Activated B cell treated with CpG ODN at 0.5 μM for 24 hours (primary cell): ENCODE data around the gene PLCH2. TPM values are rescaled to one million over a fixed set of nuclear protein-coding genes. Genes with fewer than 3 reads are reported as not detected.

Experiments
- ATAC-seq: fragments of 200-7000 bp; cut with Tn5 transposase; one replicate; pipeline ENCODE4 v1.10.0; 2021; ENCODE audit warnings: low read depth, mild to moderate bottlenecking, moderate library complexity
- CTCF ChIA-PET: fragments of 350-600 bp; sonication (Branson Sonifier 250); formaldehyde crosslinking; loops from one replicate; lab custom pipeline; 2021; ENCODE audit warnings: antibody characterized with exemption; lab: Charles Lee
- POLR2A ChIA-PET: fragments of 350-600 bp; sonication (Branson Sonifier 250); formaldehyde crosslinking; loops from one replicate; lab custom pipeline; 2021; ENCODE audit warnings: antibody characterized with exemption; lab: Charles Lee
- DNase-seq: peaks from one replicate; pipeline ENCODE4 v3.0.0; 2022
- H3K27ac Mint-ChIP-seq: one replicate; pipeline ENCODE4 v1.8.0; 2020; ENCODE audit warnings: mixed read lengths
- H3K27me3 Mint-ChIP-seq: one replicate; pipeline ENCODE4 v1.8.0; 2021; ENCODE audit warnings: mixed read lengths
- H3K36me3 Mint-ChIP-seq: one replicate; pipeline ENCODE4 v1.8.0; 2021; ENCODE audit warnings: low read depth, mixed read lengths
- H3K4me1 Mint-ChIP-seq: one replicate; pipeline ENCODE4 v1.8.0; 2021; ENCODE audit warnings: mixed read lengths
- H3K4me3 Mint-ChIP-seq: one replicate; pipeline ENCODE4 v1.8.0; 2020; ENCODE audit warnings: mild to moderate bottlenecking, mixed read lengths
- H3K9me3 Mint-ChIP-seq: one replicate; pipeline ENCODE4 v1.8.0; 2020; ENCODE audit warnings: mixed read lengths
- intact Hi-C: fragments of 100-400 bp; cut with micrococcal nuclease; formaldehyde crosslinking; loops from one replicate; pipeline ENCODE4 v1.15.1; 2024
- total RNA-seq: library from RNA; stranded (reverse); gene quantifications from 2 replicates; pipeline ENCODE4 v1.2.3, GENCODE V29; 2022
- TF ChIP-seq, protein P1 (sequence below): fragments of 200-600 bp; IDR thresholded peaks from one replicate; pipeline ENCODE4 v1.8.0; 2022; ENCODE audit warnings: antibody characterized with exemption, mild to moderate bottlenecking

Gene PLCH2
- total RNA-seq, 1 donor from 2014 or later, result 6.1 TPM

DNA sequence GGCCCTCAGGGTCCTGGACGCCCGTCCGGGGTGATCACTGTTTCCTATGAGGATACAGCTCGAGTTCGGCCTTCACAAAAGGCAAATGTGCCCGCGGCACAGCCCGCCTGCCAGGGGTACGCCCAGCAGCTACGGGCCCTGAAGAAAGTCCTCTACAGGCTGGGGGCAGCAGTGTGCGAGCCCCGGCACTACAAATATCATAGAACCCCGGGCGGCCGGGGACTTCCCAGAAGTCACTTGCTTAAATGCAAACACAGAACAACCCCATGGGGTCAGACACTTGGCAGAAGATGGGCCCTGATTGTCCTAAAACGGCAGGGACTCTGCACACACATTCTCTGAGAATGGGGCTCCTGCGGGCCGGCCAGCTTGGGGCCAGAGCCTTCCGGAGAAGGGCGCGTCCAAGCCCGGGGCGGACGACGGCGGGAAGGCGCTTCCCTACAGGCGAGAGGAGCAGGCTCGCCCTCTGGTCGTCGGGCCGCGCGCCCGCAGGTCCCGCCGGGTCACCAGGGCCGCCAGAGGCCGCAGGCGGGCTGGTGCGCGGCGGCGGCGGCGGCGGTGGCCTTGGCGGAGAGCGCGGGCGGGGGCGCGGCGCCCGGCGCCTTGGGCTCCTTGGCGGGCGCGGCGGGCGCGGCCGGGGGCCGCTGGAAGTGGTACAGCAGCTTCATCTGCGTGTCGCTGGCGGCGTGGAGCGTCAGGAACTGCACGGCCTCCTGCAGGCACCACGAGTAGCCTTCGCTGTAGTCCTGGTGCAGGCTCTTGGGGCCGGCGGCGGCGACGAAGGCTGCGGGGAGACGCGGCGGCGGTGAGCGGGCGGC is 53.1 kb downstream of the PLCH2 start:
- POLR2A ChIA-PET, result interaction anchor here (0.6 to 6.7 kb wide), 7 partner anchors 17 to 335 kb away, joined by 3 to 114 read pairs (median 3); partner anchors contain the start of genes FAAP20, PRXL2B and TNFRSF14
- H3K4me1 Mint-ChIP-seq, result peaks cover 32% of the 10 kb centered on the region
- intact Hi-C loops, result no loop called here
- peak overlapping the region; percentile 84 for H3K4me3 Mint-ChIP-seq
- CTCF ChIA-PET, result interaction anchor here (1.1 to 1.7 kb wide), 3 partner anchors 18 to 57 kb away, joined by 3 to 9 read pairs (median 8); partner anchors contain the start of gene PRXL2B
- H3K27ac Mint-ChIP-seq, result no peak overlapping the region
- peaks cover 5% of the 10 kb centered on the region for H3K36me3 Mint-ChIP-seq
- ATAC-seq (peak; percentile 21), DNase-seq (peak; percentile 53)
- peaks cover 18% of the 10 kb centered on the region for H3K27me3 Mint-ChIP-seq
- TF ChIP-seq, protein P1, sequence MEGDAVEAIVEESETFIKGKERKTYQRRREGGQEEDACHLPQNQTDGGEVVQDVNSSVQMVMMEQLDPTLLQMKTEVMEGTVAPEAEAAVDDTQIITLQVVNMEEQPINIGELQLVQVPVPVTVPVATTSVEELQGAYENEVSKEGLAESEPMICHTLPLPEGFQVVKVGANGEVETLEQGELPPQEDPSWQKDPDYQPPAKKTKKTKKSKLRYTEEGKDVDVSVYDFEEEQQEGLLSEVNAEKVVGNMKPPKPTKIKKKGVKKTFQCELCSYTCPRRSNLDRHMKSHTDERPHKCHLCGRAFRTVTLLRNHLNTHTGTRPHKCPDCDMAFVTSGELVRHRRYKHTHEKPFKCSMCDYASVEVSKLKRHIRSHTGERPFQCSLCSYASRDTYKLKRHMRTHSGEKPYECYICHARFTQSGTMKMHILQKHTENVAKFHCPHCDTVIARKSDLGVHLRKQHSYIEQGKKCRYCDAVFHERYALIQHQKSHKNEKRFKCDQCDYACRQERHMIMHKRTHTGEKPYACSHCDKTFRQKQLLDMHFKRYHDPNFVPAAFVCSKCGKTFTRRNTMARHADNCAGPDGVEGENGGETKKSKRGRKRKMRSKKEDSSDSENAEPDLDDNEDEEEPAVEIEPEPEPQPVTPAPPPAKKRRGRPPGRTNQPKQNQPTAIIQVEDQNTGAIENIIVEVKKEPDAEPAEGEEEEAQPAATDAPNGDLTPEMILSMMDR, result no peak
- no peaks in the 10 kb centered on the region for H3K9me3 Mint-ChIP-seq

DNA sequence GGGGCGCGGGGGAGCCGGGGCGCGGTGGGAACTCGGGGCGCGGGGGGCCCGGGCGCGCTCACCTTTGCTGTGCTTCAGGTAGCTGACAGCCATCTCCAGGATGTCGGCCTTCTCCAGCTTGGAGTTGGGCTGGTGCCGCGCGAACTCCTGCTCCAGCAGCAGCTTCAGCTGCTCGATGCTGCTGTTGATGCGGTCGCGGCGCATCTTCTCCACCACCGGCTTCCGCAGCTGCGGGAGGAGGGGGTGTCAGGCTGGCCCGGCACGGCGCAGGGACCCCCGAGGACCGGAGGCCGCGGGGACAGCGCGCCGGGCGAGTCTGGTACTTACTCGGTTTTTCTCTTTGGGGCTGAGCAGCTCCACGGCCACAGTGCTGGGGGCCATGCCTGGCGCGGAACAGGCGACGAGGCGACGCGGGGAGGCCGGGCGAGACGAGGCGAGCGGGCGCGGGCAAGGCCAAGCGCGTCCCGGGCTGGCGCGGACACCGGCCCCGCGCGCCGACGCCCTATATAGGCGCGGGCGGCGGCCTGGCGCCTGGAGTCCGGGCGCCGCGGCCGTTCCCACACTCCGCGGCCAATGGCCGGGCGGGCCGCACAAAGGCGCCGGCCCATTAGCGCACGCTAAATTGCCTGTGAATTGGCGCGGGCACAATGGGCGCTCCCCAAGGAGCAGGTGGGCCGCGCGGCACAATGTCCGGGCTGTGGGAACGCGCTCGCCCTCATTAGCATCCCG is 53.9 kb downstream of the PLCH2 start, which contains the start of gene HES5:
Gene HES5, minus strand, starts transcription at position 480 of the 729 bp plus-strand sequence. Its CDS starts 99 bp downstream, at position 381.
- Mint-ChIP-seq H3K4me3 (peak within 1 kb of the TSS; percentile 84), H3K4me1 (peaks cover 25% of the 10 kb centered on the region), H3K36me3 (peaks cover 5% of the 10 kb centered on the region), H3K9me3 (no peaks in the 10 kb centered on the region), H3K27ac (no peak within 1 kb of the TSS), H3K27me3 (peaks cover 18% of the 10 kb centered on the region)
- ChIA-PET POLR2A (interaction anchor here (0.7 to 6.7 kb wide), 6 partner anchors 16 to 335 kb away, joined by 3 to 114 read pairs (median 5); partner anchors contain the start of genes PRXL2B and TNFRSF14), CTCF (interaction anchor here (1.4 to 1.7 kb wide), 2 partner anchors 18 to 56 kb away, joined by 8 to 9 read pairs; partner anchors contain the start of gene PRXL2B)
- intact Hi-C loops, result no loop called here
- ATAC-seq (no peak), DNase-seq (no peak)
- TF ChIP-seq, protein P1, result no peak

DNA sequence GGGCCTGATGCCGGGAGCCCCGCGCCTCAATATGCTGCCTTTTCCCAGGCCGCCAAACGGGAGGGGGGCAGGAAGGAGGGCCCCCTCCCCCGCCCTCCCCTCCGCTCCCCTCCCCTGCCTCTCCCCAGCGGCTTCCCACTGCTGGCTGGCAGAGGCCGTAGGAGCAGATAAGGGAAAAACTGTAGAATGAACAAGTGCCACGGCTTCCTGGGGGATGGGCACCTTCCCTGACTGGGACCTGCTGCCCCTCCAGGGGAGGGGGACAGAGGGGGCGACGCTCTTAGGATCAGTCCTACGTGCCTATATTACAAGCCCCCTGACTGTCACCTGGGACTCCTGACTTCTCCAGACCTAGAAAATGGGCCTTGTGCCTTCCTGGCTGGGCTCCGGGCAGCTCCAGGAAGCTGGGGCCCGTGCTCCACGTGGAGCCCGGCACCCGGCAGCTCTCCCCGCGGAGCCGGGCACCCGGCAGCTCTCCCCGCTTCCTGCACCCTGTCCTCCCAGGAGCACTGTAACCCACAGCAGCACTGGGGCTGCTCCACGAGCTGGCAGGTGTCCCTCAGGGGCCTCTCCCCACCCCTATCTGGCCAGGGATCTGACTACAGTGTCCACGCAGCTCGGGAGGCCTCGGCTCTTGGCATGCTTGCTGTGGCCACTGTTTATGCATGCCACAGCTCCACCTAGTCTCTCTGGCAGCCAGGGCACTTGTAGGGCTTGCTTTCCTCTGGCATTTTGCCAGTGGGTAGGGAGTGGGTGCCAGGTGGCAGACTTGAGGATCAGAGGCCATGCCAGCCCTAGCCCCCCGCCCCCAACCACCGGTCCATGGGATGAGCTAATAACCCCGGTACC is 54.6 kb downstream of the PLCH2 start:
- Mint-ChIP-seq H3K9me3 (no peaks in the 10 kb centered on the region), H3K4me3 (no peak overlapping the region), H3K27ac (no peak overlapping the region), H3K36me3 (peaks cover 2% of the 10 kb centered on the region), H3K27me3 (peaks cover 20% of the 10 kb centered on the region), H3K4me1 (peaks cover 18% of the 10 kb centered on the region)
- DNase-seq (no peak), ATAC-seq (no peak)
- intact Hi-C loops, result no loop called here
- POLR2A ChIA-PET, result interaction anchor here (0.9 to 6.7 kb wide), 3 partner anchors 16 to 336 kb away, joined by 3 to 114 read pairs (median 6); no protein-coding TSS in a partner anchor
- CTCF ChIA-PET, result no interaction called here
- TF ChIP-seq, protein P1, result no peak

DNA sequence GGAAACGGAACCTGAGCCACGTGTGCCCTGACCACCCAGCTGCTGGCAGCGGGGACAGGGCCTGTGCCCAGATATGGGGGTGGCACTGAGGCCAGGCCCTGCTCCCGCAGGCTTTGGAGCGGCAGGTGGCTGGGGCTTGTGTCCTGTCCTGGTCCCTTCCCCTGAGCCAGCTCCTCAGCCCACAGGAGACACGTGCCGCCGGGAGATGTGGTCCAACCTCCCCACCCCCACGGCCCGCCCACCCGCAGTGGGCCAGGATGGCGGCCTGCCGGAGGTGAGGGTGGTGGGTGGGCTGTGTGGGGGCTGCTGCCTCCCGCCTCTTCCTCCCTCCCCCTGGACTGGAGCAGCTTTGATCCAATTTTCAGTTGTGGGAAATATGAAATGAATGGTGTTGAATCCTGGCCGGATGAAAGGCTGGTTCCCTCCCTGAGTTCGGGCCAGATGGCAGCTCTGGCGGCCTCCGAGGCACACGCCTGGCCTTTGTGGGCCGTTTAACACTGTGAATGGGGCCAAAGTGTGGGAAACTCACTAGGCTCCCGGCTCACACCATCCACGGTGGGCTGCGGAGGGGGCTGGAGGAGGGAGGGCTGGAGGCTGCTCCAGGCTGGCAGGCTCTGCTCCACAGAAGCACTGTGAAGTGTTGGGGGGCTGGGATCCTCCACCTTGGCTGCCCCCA is 56.5 kb downstream of the PLCH2 start:
- DNase-seq (no peak), ATAC-seq (no peak)
- Mint-ChIP-seq H3K4me1 (peaks cover 11% of the 10 kb centered on the region), H3K36me3 (no peaks in the 10 kb centered on the region), H3K27ac (no peak overlapping the region), H3K9me3 (no peaks in the 10 kb centered on the region), H3K4me3 (no peak overlapping the region), H3K27me3 (peaks cover 20% of the 10 kb centered on the region)
- CTCF ChIA-PET, result no interaction called here
- intact Hi-C loops, result no loop called here
- TF ChIP-seq, protein P1, result no peak
- POLR2A ChIA-PET, result interaction anchor here (3.1 kb wide), 1 partner anchor 13 kb away, joined by 10 read pairs; no protein-coding TSS in a partner anchor
